HEK293 (cell line): ENCODE data around the gene IFRD2.

ENCODE experiments used
- CTCF ChIA-PET: fragments of 350-600 bp; formaldehyde crosslinking; extraction: SDS; loops from one replicate; lab custom pipeline; 2021; ENCODE audit warnings: antibody characterized with exemption; lab: Yijun Ruan, JAX
- POLR2A ChIA-PET: fragments of 300-600 bp; formaldehyde crosslinking; extraction: SDS; loops from one replicate; lab custom pipeline; 2020; ENCODE audit warnings: antibody characterized with exemption, inconsistent platforms; lab: Yijun Ruan, JAX
- H3K27ac ChIP-seq: fragments of 200-500 bp; sonication (Bioruptor generic); 2 replicates; pipeline ENCODE4 v1.5.1; 2014; ENCODE audit warnings: low read depth, low read length, control low read depth, inconsistent platforms; ENCODE audit errors: extremely low read depth
- H3K36me3 ChIP-seq, 2 experiments: fragments of 200-500 bp in 1 of 2; sonication (Bioruptor generic) in 1 of 2; 1 replicate in 1 of 2; 2 replicates in 1 of 2; pipeline ENCODE4 v1.5.1; 2014 to 2017; ENCODE audit warnings: inconsistent platforms in 2 of 2, low read length in 2 of 2; ENCODE audit not compliant: control insufficient read depth in 2 of 2, insufficient read depth in 1 of 2
- H3K4me1 ChIP-seq: fragments of 200-500 bp; sonication (Bioruptor generic); 2 replicates; pipeline ENCODE4 v1.5.1; 2014; ENCODE audit warnings: mild to moderate bottlenecking, low read length, inconsistent platforms; ENCODE audit not compliant: control insufficient read depth, insufficient read depth
- H3K4me3 ChIP-seq: 2 replicates; pipeline ENCODE4 v1.5.1; 2011; ENCODE audit warnings: low read depth, mild to moderate bottlenecking, control low read depth, low read length, moderate library complexity
- H3K9me3 ChIP-seq: fragments of 200-500 bp; sonication (Bioruptor generic); 2 replicates; pipeline ENCODE4 v1.5.1; 2014; ENCODE audit warnings: low read depth, low read length, inconsistent platforms; ENCODE audit not compliant: control insufficient read depth, insufficient read depth
- ATF2 ChIP-seq: fragments of 450-650 bp; formaldehyde crosslinking; IDR thresholded peaks from 2 replicates; pipeline ENCODE4 v1.5.1; 2016; ENCODE audit warnings: missing biosample characterization, missing genetic modification characterization, low read depth
- HOXC10 ChIP-seq: sonication (generic); formaldehyde crosslinking; IDR thresholded peaks from 2 replicates; pipeline ENCODE4 v1.8.1; 2023; ENCODE audit warnings: mild to moderate bottlenecking, missing genetic modification reagents
- IKZF3 ChIP-seq: fragments of 450-650 bp; IDR thresholded peaks from 2 replicates; pipeline ENCODE4 v1.5.0; 2018; ENCODE audit warnings: missing biosample characterization, mild to moderate bottlenecking, missing genetic modification characterization, moderate library complexity
- KLF1 ChIP-seq: fragments of 450-650 bp; formaldehyde crosslinking; IDR thresholded peaks from 2 replicates; pipeline ENCODE4 v1.5.1; 2016; ENCODE audit warnings: missing biosample characterization, missing genetic modification characterization
- KLF9 ChIP-seq: fragments of 450-650 bp; formaldehyde crosslinking; IDR thresholded peaks from 2 replicates; pipeline ENCODE4 v1.5.1; 2016; ENCODE audit warnings: missing biosample characterization, missing genetic modification characterization, low read depth
- SP3 ChIP-seq: fragments of 450-650 bp; formaldehyde crosslinking; IDR thresholded peaks from 2 replicates; pipeline ENCODE4 v1.5.1; 2016; ENCODE audit warnings: missing biosample characterization, missing genetic modification characterization
- ZBTB17 ChIP-seq: fragments of 450-650 bp; formaldehyde crosslinking; IDR thresholded peaks from 2 replicates; pipeline ENCODE4 v1.5.1; 2016; ENCODE audit warnings: missing biosample characterization, missing genetic modification characterization
- ZFHX2 ChIP-seq: fragments of 450-650 bp; formaldehyde crosslinking; conservative IDR thresholded peaks from 2 replicates; pipeline ENCODE4 v1.5.1; 2016; ENCODE audit warnings: missing biosample characterization, missing genetic modification characterization
- ZFP37 ChIP-seq: fragments of 450-650 bp; formaldehyde crosslinking; IDR thresholded peaks from 2 replicates; pipeline ENCODE4 v1.5.1; 2016; ENCODE audit warnings: missing biosample characterization, missing genetic modification characterization
- ZFP69B ChIP-seq: fragments of 450-650 bp; formaldehyde crosslinking; IDR thresholded peaks from 2 replicates; pipeline ENCODE4 v1.5.1; 2016; ENCODE audit warnings: missing biosample characterization, missing genetic modification characterization
- ZIC2 ChIP-seq: fragments of 450-650 bp; formaldehyde crosslinking; IDR thresholded peaks from 2 replicates; pipeline ENCODE4 v1.5.1; 2016; ENCODE audit warnings: missing biosample characterization, missing genetic modification characterization
- ZNF10 ChIP-seq: fragments of 450-650 bp; formaldehyde crosslinking; IDR thresholded peaks from 2 replicates; pipeline ENCODE4 v1.5.1; 2017; ENCODE audit warnings: missing biosample characterization, missing genetic modification characterization
- ZNF140 ChIP-seq: fragments of 450-650 bp; formaldehyde crosslinking; IDR thresholded peaks from 2 replicates; pipeline ENCODE4 v1.5.1; 2016; ENCODE audit warnings: missing biosample characterization, missing genetic modification characterization
- ZNF148 ChIP-seq: fragments of 450-650 bp; formaldehyde crosslinking; IDR thresholded peaks from 2 replicates; pipeline ENCODE4 v1.5.0; 2017; ENCODE audit warnings: missing biosample characterization, missing genetic modification characterization, borderline replicate concordance
- ZNF157 ChIP-seq: fragments of 450-650 bp; formaldehyde crosslinking; IDR thresholded peaks from 2 replicates; pipeline ENCODE4 v1.5.1; 2016; ENCODE audit warnings: missing biosample characterization, missing genetic modification characterization
- ZNF266 ChIP-seq: fragments of 450-650 bp; formaldehyde crosslinking; IDR thresholded peaks from 2 replicates; pipeline ENCODE4 v1.5.1; 2016; ENCODE audit warnings: missing biosample characterization, missing genetic modification characterization, low read depth
- ZNF366 ChIP-seq: fragments of 450-650 bp; formaldehyde crosslinking; conservative IDR thresholded peaks from 2 replicates; pipeline ENCODE4 v1.5.1; 2016; ENCODE audit warnings: missing biosample characterization, missing genetic modification characterization
- ZNF530 ChIP-seq: fragments of 450-650 bp; formaldehyde crosslinking; IDR thresholded peaks from 2 replicates; pipeline ENCODE4 v1.5.1; 2016; ENCODE audit warnings: low read depth, missing biosample characterization, missing genetic modification characterization
- ZNF544 ChIP-seq: fragments of 450-650 bp; formaldehyde crosslinking; IDR thresholded peaks from 2 replicates; pipeline ENCODE4 v1.5.0; 2017; ENCODE audit warnings: missing biosample characterization, missing genetic modification characterization
- ZNF555 ChIP-seq: fragments of 450-650 bp; formaldehyde crosslinking; conservative IDR thresholded peaks from 2 replicates; pipeline ENCODE4 v1.5.1; 2017; ENCODE audit warnings: missing biosample characterization, mild to moderate bottlenecking, missing genetic modification characterization, inconsistent platforms
- ZNF571 ChIP-seq: fragments of 450-650 bp; formaldehyde crosslinking; IDR thresholded peaks from 2 replicates; pipeline ENCODE4 v1.5.0; 2017; ENCODE audit warnings: missing biosample characterization, missing genetic modification characterization
- ZNF623 ChIP-seq: fragments of 450-650 bp; formaldehyde crosslinking; IDR thresholded peaks from 2 replicates; pipeline ENCODE4 v1.5.1; 2016; ENCODE audit warnings: missing biosample characterization, missing genetic modification characterization
- ZNF629 ChIP-seq: fragments of 450-650 bp; formaldehyde crosslinking; IDR thresholded peaks from 2 replicates; pipeline ENCODE4 v1.5.1; 2017; ENCODE audit warnings: missing biosample characterization, missing genetic modification characterization
- ZNF707 ChIP-seq: fragments of 450-650 bp; formaldehyde crosslinking; IDR thresholded peaks from 2 replicates; pipeline ENCODE4 v1.5.1; 2016; ENCODE audit warnings: missing biosample characterization, missing genetic modification characterization
- ZNF768 ChIP-seq: fragments of 450-650 bp; formaldehyde crosslinking; IDR thresholded peaks from 2 replicates; pipeline ENCODE4 v1.5.1; 2018; ENCODE audit warnings: missing biosample characterization, mild to moderate bottlenecking, missing genetic modification characterization
- ZNF785 ChIP-seq: fragments of 450-650 bp; formaldehyde crosslinking; IDR thresholded peaks from 2 replicates; pipeline ENCODE4 v1.5.1; 2016; ENCODE audit warnings: missing biosample characterization, missing genetic modification characterization
- TF ChIP-seq, protein P1 (sequence below): fragments of 450-650 bp; formaldehyde crosslinking; IDR thresholded peaks from 2 replicates; pipeline ENCODE4 v1.5.1; 2016; ENCODE audit warnings: missing biosample characterization, missing genetic modification characterization
- TF ChIP-seq, protein P2 (sequence below): fragments of 450-650 bp; formaldehyde crosslinking; IDR thresholded peaks from 2 replicates; pipeline ENCODE4 v1.5.1; 2016; ENCODE audit warnings: missing biosample characterization, missing genetic modification characterization

The IFRD2 gene

GRCh38 chr3:50299929-50300680 lies 7.9 kb upstream of the IFRD2 start:
- TF ChIP-seq HOXC10 (CRISPR knock-in tag) (no peak), ZIC2 (peak; percentile 82)
- H3K36me3 ChIP-seq, result peaks cover 0 to 4% of the 10 kb centered on the region in 2 experiments; a peak in 1 of 3 replicates
- ChIA-PET POLR2A (interaction anchor here (0.6 to 2.2 kb wide), 16 partner anchors 8 to 269 kb away, joined by 3 to 34 read pairs (median 4); partner anchors contain the start of genes CYB561D2, GNAI2, HEMK1 and LSMEM2), CTCF (interaction anchor here (0.6 to 2.0 kb wide), 4 partner anchors 17 to 125 kb away, joined by 3 to 7 read pairs (median 4); no protein-coding TSS in a partner anchor)
- H3K4me3 ChIP-seq, result peak overlapping the region; percentile 36
- H3K27ac ChIP-seq, result peak overlapping the region; percentile 51
- no peaks in the 10 kb centered on the region for H3K4me1 ChIP-seq
- no peaks in the 10 kb centered on the region for H3K9me3 ChIP-seq

DNA sequence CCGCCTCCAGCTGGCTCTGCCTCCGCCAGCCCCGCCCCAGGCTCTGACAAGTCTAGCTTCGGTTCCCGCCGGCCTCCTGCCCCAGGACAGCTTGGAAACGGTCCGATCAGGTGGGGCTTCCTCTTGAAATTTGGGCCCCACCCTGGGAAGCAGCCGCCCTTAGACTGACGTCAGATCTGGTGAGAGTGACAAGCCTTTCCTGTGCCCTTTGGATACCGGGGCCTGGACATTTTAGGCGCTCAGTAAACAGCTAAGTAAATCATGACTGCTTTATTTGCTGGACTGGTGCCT lies 7.4 kb upstream of the IFRD2 start:
- Histone ChIP-seq H3K27ac (peak overlapping the region; percentile 51), H3K4me3 (peak overlapping the region; percentile 36), H3K9me3 (no peaks in the 10 kb centered on the region), H3K4me1 (no peaks in the 10 kb centered on the region), H3K36me3 (peaks cover 0 to 4% of the 10 kb centered on the region in 2 experiments; a peak in 1 of 3 replicates)
- ChIA-PET CTCF (interaction anchor here (0.6 to 2.0 kb wide), 4 partner anchors 18 to 125 kb away, joined by 3 to 7 read pairs (median 4); no protein-coding TSS in a partner anchor), POLR2A (interaction anchor here (0.6 to 2.2 kb wide), 17 partner anchors 9 to 269 kb away, joined by 3 to 34 read pairs (median 4); partner anchors contain the start of genes CYB561D2, GNAI2, HEMK1 and LSMEM2)
- TF ChIP-seq KLF1, result peak; percentile 83
- no peak for TF ChIP-seq ZNF785
- TF ChIP-seq ZNF10 (tag by site-specific recombination), result no peak
- no peak for TF ChIP-seq ZNF366
- 0 out of 2 replicates have a peak, but pooled peaks have one; percentile 61 for TF ChIP-seq ZNF629 (tag by site-specific recombination)
- TF ChIP-seq ZNF555 (tag by site-specific recombination), result no peak
- TF ChIP-seq ZNF266, result no peak
- TF ChIP-seq SP3 (tag by site-specific recombination), result no peak
- TF ChIP-seq ZNF623, result no peak
- TF ChIP-seq IKZF3, result 0 out of 2 replicates have a peak, but pooled peaks have one; percentile 21
- peak; percentile 89 for TF ChIP-seq ZFP69B (tag by site-specific recombination)
- TF ChIP-seq, protein P1, sequence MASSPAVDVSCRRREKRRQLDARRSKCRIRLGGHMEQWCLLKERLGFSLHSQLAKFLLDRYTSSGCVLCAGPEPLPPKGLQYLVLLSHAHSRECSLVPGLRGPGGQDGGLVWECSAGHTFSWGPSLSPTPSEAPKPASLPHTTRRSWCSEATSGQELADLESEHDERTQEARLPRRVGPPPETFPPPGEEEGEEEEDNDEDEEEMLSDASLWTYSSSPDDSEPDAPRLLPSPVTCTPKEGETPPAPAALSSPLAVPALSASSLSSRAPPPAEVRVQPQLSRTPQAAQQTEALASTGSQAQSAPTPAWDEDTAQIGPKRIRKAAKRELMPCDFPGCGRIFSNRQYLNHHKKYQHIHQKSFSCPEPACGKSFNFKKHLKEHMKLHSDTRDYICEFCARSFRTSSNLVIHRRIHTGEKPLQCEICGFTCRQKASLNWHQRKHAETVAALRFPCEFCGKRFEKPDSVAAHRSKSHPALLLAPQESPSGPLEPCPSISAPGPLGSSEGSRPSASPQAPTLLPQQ, result peak; percentile 87
- no peak for TF ChIP-seq ZNF157 (tag by site-specific recombination)
- TF ChIP-seq ZFP37 (tag by site-specific recombination), result no peak
- no peak for TF ChIP-seq ZNF148 (tag by site-specific recombination)
- no peak for TF ChIP-seq ZNF140 (tag by site-specific recombination)
- TF ChIP-seq ZNF768 (tag by site-specific recombination), result no peak
- TF ChIP-seq, protein P2, sequence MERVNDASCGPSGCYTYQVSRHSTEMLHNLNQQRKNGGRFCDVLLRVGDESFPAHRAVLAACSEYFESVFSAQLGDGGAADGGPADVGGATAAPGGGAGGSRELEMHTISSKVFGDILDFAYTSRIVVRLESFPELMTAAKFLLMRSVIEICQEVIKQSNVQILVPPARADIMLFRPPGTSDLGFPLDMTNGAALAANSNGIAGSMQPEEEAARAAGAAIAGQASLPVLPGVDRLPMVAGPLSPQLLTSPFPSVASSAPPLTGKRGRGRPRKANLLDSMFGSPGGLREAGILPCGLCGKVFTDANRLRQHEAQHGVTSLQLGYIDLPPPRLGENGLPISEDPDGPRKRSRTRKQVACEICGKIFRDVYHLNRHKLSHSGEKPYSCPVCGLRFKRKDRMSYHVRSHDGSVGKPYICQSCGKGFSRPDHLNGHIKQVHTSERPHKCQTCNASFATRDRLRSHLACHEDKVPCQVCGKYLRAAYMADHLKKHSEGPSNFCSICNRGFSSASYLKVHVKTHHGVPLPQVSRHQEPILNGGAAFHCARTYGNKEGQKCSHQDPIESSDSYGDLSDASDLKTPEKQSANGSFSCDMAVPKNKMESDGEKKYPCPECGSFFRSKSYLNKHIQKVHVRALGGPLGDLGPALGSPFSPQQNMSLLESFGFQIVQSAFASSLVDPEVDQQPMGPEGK (tag by site-specific recombination), result peak; percentile 71
- no peak for TF ChIP-seq KLF9 (tag by site-specific recombination)
- no peak for TF ChIP-seq ZFHX2 (tag by site-specific recombination)
- TF ChIP-seq ZNF707 (tag by site-specific recombination), result no peak
- TF ChIP-seq ATF2 (tag by site-specific recombination), result 0 out of 2 replicates have a peak, but pooled peaks have one; percentile 22
- no peak for TF ChIP-seq ZNF530 (tag by site-specific recombination)
- no peak for TF ChIP-seq ZNF544 (tag by site-specific recombination)
- TF ChIP-seq HOXC10 (CRISPR knock-in tag), result no peak
- no peak for TF ChIP-seq ZNF571
- TF ChIP-seq ZBTB17 (tag by site-specific recombination), result no peak
